Sigmoid colon (tissue), 7 donors: Measurements from ENCODE around the gene LDLRAD3. TPM values are rescaled to one million over a fixed set of nuclear protein-coding genes. Genes with fewer than 3 reads are reported as not detected.

Source experiments
- DNase-seq: peaks from one replicate; pipeline ENCODE4 v3.0.0-alpha.2; 2019
- H3K27ac ChIP-seq, 4 donors: fragments of 200-600 bp; sonication (generic); one replicate each; pipeline ENCODE4 v1.5.1; 2016 to 2019; ENCODE audit warnings: mild to moderate bottlenecking in 1 of 4
- H3K27me3 ChIP-seq, 3 donors: fragments of 200-600 bp; sonication (generic); one replicate each; pipeline ENCODE4 v1.5.1; 2019; ENCODE audit warnings: mild to moderate bottlenecking in 1 of 3
- H3K36me3 ChIP-seq, 4 donors: fragments of 200-600 bp; sonication (generic); one replicate each; pipeline ENCODE4 v1.5.1; 2016 to 2019
- H3K4me1 ChIP-seq, 4 donors: fragments of 200-600 bp; sonication (generic); one replicate each; pipeline ENCODE4 v1.5.1; 2017 to 2019
- H3K4me3 ChIP-seq, 4 donors: fragments of 200-600 bp; sonication (generic); one replicate each; pipeline ENCODE4 v1.5.1; 2017 to 2019; ENCODE audit warnings: mild to moderate bottlenecking in 2 of 4, moderate library complexity in 1 of 4
- H3K9me3 ChIP-seq, 4 donors: fragments of 200-600 bp in 3 of 4; sonication (generic) in 3 of 4; one replicate each; pipeline versions ENCODE4 v1.5.1 to v1.6.1; 2013 to 2019
- CTCF ChIP-seq, 4 experiments: fragments of 450-650 bp in 3 of 4; fragments of 200-600 bp in 1 of 4; IDR thresholded peaks; one replicate each; pipeline ENCODE4 v1.5.1; 2016 to 2019; ENCODE audit warnings: antibody characterized with exemption in 4 of 4, mild to moderate bottlenecking in 3 of 4, moderate library complexity in 2 of 4
- EP300 ChIP-seq, 4 donors: sonication (generic); formaldehyde crosslinking; IDR thresholded peaks; one replicate each; pipeline ENCODE4 v1.6.1; 2017; ENCODE audit warnings: antibody characterized with exemption in 4 of 4
- POLR2A ChIP-seq, 2 donors: fragments of 450-650 bp; IDR thresholded peaks; one replicate each; pipeline ENCODE4 v1.6.1; 2016; ENCODE audit warnings: antibody characterized with exemption in 2 of 2, mild to moderate bottlenecking in 2 of 2, moderate library complexity in 2 of 2
- POLR2AphosphoS5 ChIP-seq, 4 donors: sonication (generic); formaldehyde crosslinking; IDR thresholded peaks; one replicate each; pipeline ENCODE4 v1.6.1; 2017; ENCODE audit warnings: antibody characterized with exemption in 4 of 4
- WGBS, 2 donors: extraction: QIAGEN DNeasy Blood & Tissue Kit; methylation state at CpG; one replicate each; pipeline ENCODE4 v1.1.7; 2013; 5-methylcytosine and 5-hydroxymethylcytosine counted together
- intact Hi-C: fragments of 100-400 bp; cut with DNase I; formaldehyde crosslinking; loops from one replicate; pipeline ENCODE4 v1.15.1; 2023
- polyA plus RNA-seq, 3 donors: library from polyadenylated mRNA; stranded (reverse); fragments of 200-250 nt; gene quantifications; one replicate each; pipeline ENCODE4 v1.2.3, GENCODE V29; 2013
- total RNA-seq, 4 donors: library from RNA; depleted of rRNA; stranded (reverse); fragments of >200 nt; gene quantifications; one replicate each; pipeline ENCODE4 v1.1.0, GENCODE V29; 2016
- donor health status: healthy with polysubstance abuse.
- donor health status: Bipolar disorder and iron deficiency.
- donor health status: healthy.

LDLRAD3 gene
- total and polyA plus RNA-seq, 7 donors = 0.23 to 23.4 (median 10.2) TPM

GRCh38 chr11:36016709-36017108, 72.8 kb downstream of the LDLRAD3 start:
- Histone ChIP-seq H3K27me3 (no peaks in the 10 kb centered on the region), H3K4me1 (peaks cover 0 to 15% (median 0%) of the 10 kb centered on the region in 4 donors), H3K4me3 (no peak overlapping the region), H3K36me3 (no peaks in the 10 kb centered on the region), H3K27ac (no peak overlapping the region), H3K9me3 (no peaks in the 10 kb centered on the region)
- 94 to 97% methylated on average over 4 of the region's 4 CpGs for WGBS, 2 donors
- no peak for TF ChIP-seq POLR2AphosphoS5 (IDR thresholded peaks at IDR 0.05)
- no peak for TF ChIP-seq POLR2A (IDR thresholded peaks at IDR 0.05)
- no peak for TF ChIP-seq CTCF (IDR thresholded peaks at IDR 0.05)
- no peak for TF ChIP-seq EP300 (IDR thresholded peaks at IDR 0.05)
- intact Hi-C loops = no loop called here
- no peak for DNase-seq

GRCh38 chr11:36019005-36019596, 75.2 kb downstream of the LDLRAD3 start:
- 91 to 94% methylated on average over 8 of the region's 8 CpGs for WGBS, 2 donors
- intact Hi-C loops = no loop called here
- Histone ChIP-seq H3K9me3 (no peaks in the 10 kb centered on the region), H3K36me3 (no peaks in the 10 kb centered on the region), H3K4me3 (no peak overlapping the region), H3K27ac (no peak overlapping the region), H3K27me3 (no peaks in the 10 kb centered on the region), H3K4me1 (peaks cover 0 to 15% (median 0%) of the 10 kb centered on the region in 4 donors)
- TF ChIP-seq POLR2AphosphoS5 (IDR thresholded peaks at IDR 0.05) (no peak), POLR2A (IDR thresholded peaks at IDR 0.05) (no peak), CTCF (IDR thresholded peaks at IDR 0.05) (no peak), EP300 (IDR thresholded peaks at IDR 0.05) (no peak)
- no peak for DNase-seq

GRCh38 chr11:36019722-36020121, 75.9 kb downstream of the LDLRAD3 start:
- Histone ChIP-seq H3K4me3 (no peak overlapping the region), H3K27ac (no peak overlapping the region), H3K9me3 (no peaks in the 10 kb centered on the region), H3K27me3 (no peaks in the 10 kb centered on the region), H3K36me3 (no peaks in the 10 kb centered on the region), H3K4me1 (peaks cover 0 to 10% (median 0%) of the 10 kb centered on the region in 4 donors)
- intact Hi-C loops = no loop called here
- no peak for DNase-seq
- 91 to 92% methylated on average over 4 of the region's 4 CpGs for WGBS, 2 donors
- TF ChIP-seq POLR2A (IDR thresholded peaks at IDR 0.05) (no peak), POLR2AphosphoS5 (IDR thresholded peaks at IDR 0.05) (no peak), CTCF (IDR thresholded peaks at IDR 0.05) (no peak), EP300 (IDR thresholded peaks at IDR 0.05) (no peak)

DNA sequence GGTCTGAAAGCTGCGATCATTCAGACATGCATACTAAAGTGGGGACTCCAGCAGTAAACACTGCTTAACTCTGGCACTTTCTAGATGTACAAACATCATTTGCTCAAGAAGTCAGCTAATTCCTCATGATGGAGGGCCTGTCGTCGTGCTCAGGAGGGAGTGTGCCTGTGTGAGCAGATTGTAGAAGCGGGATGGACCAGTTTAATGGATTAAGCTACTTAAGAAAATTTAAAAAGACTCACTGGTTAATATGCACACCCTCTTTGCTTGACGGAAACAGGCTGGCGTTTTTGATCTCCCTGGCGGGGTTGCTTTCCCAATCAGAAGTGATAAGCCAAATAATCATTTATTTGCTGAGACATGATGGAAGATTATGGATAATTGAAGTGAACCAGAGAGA, 79.0 kb downstream of the LDLRAD3 start:
- 92 to 93% methylated on average over 7 of the region's 7 CpGs for WGBS, 2 donors
- Histone ChIP-seq H3K9me3 (no peaks in the 10 kb centered on the region), H3K36me3 (no peaks in the 10 kb centered on the region), H3K4me1 (no peaks in the 10 kb centered on the region), H3K4me3 (no peak overlapping the region), H3K27ac (no peak overlapping the region), H3K27me3 (no peaks in the 10 kb centered on the region)
- intact Hi-C loops = no loop called here
- no peak for DNase-seq
- TF ChIP-seq POLR2AphosphoS5 (IDR thresholded peaks at IDR 0.05) (no peak), EP300 (IDR thresholded peaks at IDR 0.05) (no peak), POLR2A (IDR thresholded peaks at IDR 0.05) (no peak), CTCF (IDR thresholded peaks at IDR 0.05) (no peak)

DNA sequence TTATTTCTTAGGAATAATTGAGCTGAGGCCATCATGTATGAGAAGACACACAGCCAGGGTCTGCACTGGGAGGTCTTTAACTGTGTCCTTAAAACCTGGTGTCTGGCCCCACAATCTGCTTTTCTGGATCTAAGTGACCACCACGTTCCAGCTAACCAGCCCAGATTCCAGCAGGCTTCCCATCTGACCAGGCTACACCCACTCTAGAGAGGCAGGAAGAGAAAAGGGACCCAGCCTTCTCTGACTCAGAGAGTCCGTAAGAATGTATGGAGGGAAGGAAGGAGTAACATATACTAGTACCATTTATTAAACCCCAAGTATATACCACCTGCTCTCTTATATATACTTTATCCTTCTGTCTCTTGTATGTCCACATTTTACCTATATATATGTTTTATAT, 80.1 kb downstream of the LDLRAD3 start:
- intact Hi-C loops = no loop called here
- no peak overlapping the region for H3K4me3 ChIP-seq
- no peak for DNase-seq
- TF ChIP-seq POLR2AphosphoS5 (IDR thresholded peaks at IDR 0.05) = no peak
- no peak for TF ChIP-seq CTCF (IDR thresholded peaks at IDR 0.05)
- TF ChIP-seq EP300 (IDR thresholded peaks at IDR 0.05) = no peak
- no peak for TF ChIP-seq POLR2A (IDR thresholded peaks at IDR 0.05)
- no peaks in the 10 kb centered on the region for H3K27me3 ChIP-seq
- WGBS, 2 donors = 32 to 34% methylated on average over 2 of the region's 2 CpGs
- no peaks in the 10 kb centered on the region for H3K4me1 ChIP-seq
- H3K9me3 ChIP-seq = no peaks in the 10 kb centered on the region
- no peaks in the 10 kb centered on the region for H3K36me3 ChIP-seq
- no peak overlapping the region for H3K27ac ChIP-seq
